ENCODE measurements around the gene ZMIZ2. TPM values are rescaled to one million over a fixed set of nuclear protein-coding genes. Genes with fewer than 3 reads are reported as not detected.

ZMIZ2 gene
- total and polyA plus RNA-seq, 9 of the 15 experiments (the other 6 are each of a cell fraction or from before 2014, with no cell fraction given), result 0.13 to 40.3 (median 4.9) TPM

- Histone ChIP-seq H3K4me3 (no peak overlapping the region), H3K27ac (ENCODE audit: extremely low read depth, low read depth, low read length) (no peak overlapping the region), H3K36me3 (ENCODE audit: control insufficient read depth, insufficient read depth, low read length) (peaks cover 46% of the 10 kb centered on the region; the same call in 2 of the 3 replicates), H4K20me1 (replicated peaks; ENCODE audit: control insufficient read depth, insufficient read depth, low read length) (0 out of 2 replicates have a peak, but pooled peaks cover 5% of the 10 kb centered on the region), H3K9ac (ENCODE audit: insufficient read depth in 1 of 2, low read depth in 2 of 2, low read length in 2 of 2) (no peak overlapping the region), H3K9me1 (ENCODE audit: control insufficient read depth, insufficient read depth, low read length) (no peaks in the 10 kb centered on the region), H3K27me3 (ENCODE audit: control insufficient read depth in 2 of 2, insufficient read depth in 2 of 2, low read length in 2 of 2) (no peaks in the 10 kb centered on the region), H3K79me2 (ENCODE audit: control insufficient read depth, insufficient read depth, low read length) (peaks cover 35% of the 10 kb centered on the region), H2AFZ (ENCODE audit: low read depth, low read length) (no peak overlapping the region), H3K9me3 (replicated peaks; ENCODE audit: control insufficient read depth, insufficient read depth, low read depth, low read length) (no peaks in the 10 kb centered on the region), H3K4me2 (ENCODE audit: insufficient read depth, low read length) (no peak overlapping the region), H3K4me1 (replicated peaks in 1 of 2; ENCODE audit: control insufficient read depth in 2 of 2, insufficient read depth in 2 of 2, low read length in 2 of 2) (peaks cover 16 to 41% of the 10 kb centered on the region in 2 experiments; a peak in 4 of 5 replicates)
- POLR2A ChIA-PET, result no interaction called here
- in situ Hi-C loops (cut with MboI), result no loop called here
- TF ChIP-seq ZBTB7A (IDR thresholded peaks at IDR 0.05; ENCODE audit: borderline replicate concordance, control insufficient read depth, low read depth, low read length) (no peak), ZNF184 (CRISPR knock-in tag; IDR thresholded peaks at IDR 0.05) (no peak), NR2F6 (CRISPR knock-in tag; IDR thresholded peaks at IDR 0.05) (no peak), TAF15 (IDR thresholded peaks at IDR 0.05; ENCODE audit: low read depth, low read length) (no peak), EP300 (IDR thresholded peaks at IDR 0.05; ENCODE audit: low read length) (no peak), HOXB6 (CRISPR knock-in tag; IDR thresholded peaks at IDR 0.05; ENCODE audit: borderline replicate concordance) (no peak), KLF13 (tag; IDR thresholded peaks at IDR 0.05; ENCODE audit: borderline replicate concordance, low read depth) (no peak), ZNF79 (CRISPR knock-in tag; IDR thresholded peaks at IDR 0.05; ENCODE audit: low read depth) (no peak), ZNF551 (CRISPR knock-in tag; IDR thresholded peaks at IDR 0.05) (no peak), ATF3 (IDR thresholded peaks at IDR 0.05) (no peak), ATF3 (CRISPR knock-in tag; conservative IDR thresholded peaks at IDR 0.05) (no peak), PTBP1 (IDR thresholded peaks at IDR 0.05; ENCODE audit: low read depth, low read length) (no peak), HNRNPK (IDR thresholded peaks at IDR 0.05; ENCODE audit: low read depth, low read length, poor library complexity, severe bottlenecking) (no peak), CREM (IDR thresholded peaks at IDR 0.05; ENCODE audit: low read depth) (no peak), FOXP1 (CRISPR knock-in tag; IDR thresholded peaks at IDR 0.05) (no peak), ZNF354B (CRISPR knock-in tag; IDR thresholded peaks at IDR 0.05) (no peak), FOXM1 (IDR thresholded peaks at IDR 0.05; ENCODE audit: low read depth) (no peak), FOXM1 (CRISPR knock-in tag; IDR thresholded peaks at IDR 0.05; ENCODE audit: low read depth) (no peak), DEAF1 (CRISPR knock-in tag; IDR thresholded peaks at IDR 0.05) (no peak), ZNF282 (CRISPR knock-in tag; IDR thresholded peaks at IDR 0.05) (no peak)
- intact Hi-C loops (cut with micrococcal nuclease), result no loop called here
- FAIRE-seq (no peak), DNase-seq (ENCODE audit: extremely low read depth in 1 of 4, low spot score in 3 of 4) (no peak), ATAC-seq (no peak)
- CTCF ChIA-PET (ENCODE audit: low intra/inter-chr PET ratio), result no interaction called here
- BruUV-seq (replicated peaks), result no TSS peak
- WGBS (ENCODE audit: insufficient coverage, low coverage, missing lambda C conversion rate), result 72% methylated on average over 6 of the region's 7 CpGs
These were observed 9.1 kb downstream of the ZMIZ2 start for GRCh38 chr7:44757739-44758138.
